IPS-NIHi7 (cell line): ENCODE results near the gene SEMA3F.

Experiments
- DNase-seq: peaks from one replicate; pipeline ENCODE4 v3.0.0; 2012; ENCODE audit warnings: mixed read lengths; ENCODE audit errors: extremely low spot score

SEMA3F gene

GRCh38 chr3:50170689-50171088 is 15.6 kb downstream of the SEMA3F start:
- DNase-seq: no peak

DNA sequence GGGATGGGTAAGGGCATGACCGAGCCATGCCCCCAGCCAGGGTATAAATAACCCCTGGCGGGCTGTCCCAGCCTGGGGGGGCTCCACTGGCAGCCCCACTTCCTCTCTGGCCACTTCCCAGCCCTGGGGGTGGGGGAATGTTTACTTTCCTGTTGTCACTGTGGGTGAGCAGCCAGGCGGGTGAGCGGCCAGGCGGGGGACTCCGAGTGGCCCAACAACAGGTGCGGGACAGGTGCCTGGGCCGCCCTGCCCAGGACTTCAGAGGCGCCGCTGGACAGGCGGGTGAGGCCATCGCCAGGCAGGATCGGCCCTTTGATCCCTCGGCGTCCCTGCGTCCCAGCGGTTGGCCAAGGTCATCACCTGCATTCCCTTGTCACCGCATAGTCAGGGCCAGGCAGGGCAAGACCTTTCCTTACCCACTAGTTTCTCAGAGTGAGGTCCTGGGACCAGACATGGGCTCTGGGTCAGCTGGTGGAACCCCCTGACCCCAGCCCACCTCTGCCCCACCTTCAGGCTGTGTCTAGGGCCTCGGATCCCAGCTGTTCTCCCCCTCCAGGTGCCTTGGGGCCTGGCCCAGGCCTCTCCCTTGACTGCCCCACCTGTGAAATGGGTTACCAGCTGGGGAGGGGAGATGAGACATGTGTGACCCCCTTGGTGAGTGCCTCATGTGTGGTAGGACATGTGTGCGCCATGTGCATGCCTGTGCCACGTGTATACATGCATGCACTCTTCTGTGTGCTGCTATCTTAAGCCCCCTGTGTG is 16.6 kb downstream of the SEMA3F start:
- no peak for DNase-seq

DNA sequence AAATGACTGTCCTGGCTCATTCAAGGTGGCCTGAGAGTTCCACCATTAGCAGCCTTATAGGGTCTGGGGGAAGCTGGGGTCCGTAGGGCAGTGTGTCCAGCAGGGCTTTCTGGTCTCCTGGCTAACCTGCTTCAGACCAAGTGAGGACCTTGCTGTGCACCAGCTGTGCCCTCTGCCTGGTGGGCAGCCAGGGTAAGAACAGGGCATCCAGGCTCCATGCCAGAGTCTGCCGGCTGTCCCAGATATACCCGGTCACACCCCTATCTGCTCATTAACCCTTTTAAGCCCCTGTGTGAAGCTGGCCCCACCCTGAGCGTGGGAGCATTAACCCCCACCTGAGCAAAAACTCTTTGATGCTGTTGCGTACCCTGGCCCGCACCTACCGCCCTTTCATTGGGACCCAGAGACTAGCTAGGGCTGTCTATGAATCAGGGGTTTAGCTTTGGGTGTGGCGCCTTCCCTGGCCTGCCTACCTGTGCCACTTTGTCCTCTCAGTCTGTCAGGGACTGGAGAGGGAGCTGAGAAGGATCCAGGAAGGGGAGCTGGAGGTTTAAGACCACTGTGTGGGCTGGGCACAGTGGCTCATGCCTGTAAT is 17.6 kb downstream of the SEMA3F start:
- no peak for DNase-seq

DNA sequence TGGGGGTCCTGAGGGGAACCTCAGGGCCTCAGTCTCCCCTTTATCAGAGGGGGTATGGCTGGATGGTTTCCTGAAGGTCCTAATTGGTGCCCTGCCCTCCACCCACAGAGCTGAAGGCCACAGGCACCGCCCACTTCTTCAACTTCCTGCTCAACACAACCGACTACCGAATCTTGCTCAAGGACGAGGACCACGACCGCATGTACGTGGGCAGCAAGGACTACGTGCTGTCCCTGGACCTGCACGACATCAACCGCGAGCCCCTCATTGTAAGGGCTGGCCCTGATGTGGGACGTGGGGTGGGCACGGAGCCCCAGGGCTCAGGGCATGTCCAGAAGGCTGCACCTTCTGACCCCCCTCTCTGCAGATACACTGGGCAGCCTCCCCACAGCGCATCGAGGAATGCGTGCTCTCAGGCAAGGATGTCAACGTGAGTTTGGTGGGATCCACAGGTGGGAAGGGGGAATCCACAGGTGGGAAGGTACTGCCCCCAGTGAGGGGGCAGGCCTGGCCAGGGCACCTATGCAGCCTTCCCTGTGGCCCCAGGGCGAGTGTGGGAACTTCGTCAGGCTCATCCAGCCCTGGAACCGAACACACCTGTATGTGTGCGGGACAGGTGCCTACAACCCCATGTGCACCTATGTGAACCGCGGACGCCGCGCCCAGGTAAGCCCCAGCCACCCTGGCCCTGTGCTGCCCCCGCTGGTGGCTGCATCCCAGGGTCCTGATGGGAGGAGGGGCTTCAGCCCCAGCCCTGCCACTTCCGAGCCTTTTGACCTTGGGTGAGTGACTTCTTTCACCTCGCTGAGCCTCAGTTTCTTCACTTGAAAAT is 18.8 kb downstream of the SEMA3F start:
- no peak for DNase-seq

DNA sequence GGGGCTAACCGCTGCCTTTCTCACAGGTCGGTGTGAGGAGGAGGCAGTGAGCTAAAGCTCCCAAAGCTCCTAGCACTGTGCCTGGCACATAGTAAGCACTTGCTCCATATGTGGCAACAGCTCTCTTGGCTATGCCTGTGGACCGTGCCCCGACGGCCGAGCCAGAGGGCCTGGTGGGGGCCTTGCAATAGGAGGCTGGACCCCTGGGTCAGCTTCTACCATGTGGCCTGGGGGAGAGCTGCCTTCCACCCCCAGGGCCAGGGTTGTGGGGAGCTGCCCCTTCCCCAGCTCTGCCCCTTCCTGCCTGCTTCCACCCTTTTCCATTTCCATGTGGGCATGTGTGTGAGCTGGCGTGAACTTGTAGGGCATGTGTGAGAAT is 19.4 kb downstream of the SEMA3F start:
- no peak for DNase-seq

DNA sequence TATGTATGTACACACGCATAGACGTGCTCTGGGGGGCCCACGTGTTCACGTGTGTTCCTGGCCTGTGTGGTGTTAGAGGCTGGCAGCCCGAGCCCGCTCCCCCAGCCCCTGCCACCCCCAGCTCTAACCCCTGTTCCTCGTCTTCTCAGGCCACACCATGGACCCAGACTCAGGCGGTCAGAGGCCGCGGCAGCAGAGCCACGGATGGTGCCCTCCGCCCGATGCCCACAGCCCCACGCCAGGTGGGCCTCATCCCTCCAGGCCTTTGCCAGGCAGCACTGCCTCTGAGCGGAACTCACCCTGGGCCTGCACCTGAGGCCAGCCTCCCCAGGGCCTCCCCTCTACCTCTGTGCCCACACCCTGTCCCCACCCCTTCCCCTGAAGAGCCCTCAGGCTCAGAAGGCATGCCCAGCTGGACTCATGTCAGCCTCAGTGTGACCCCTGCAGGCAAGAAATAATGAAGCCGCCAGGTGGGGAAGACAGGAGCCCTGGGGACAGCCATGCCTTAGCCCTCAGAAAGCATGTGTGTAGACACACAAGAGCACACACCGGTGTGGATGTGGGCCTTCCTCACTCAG is 19.9 kb downstream of the SEMA3F start:
- DNase-seq: no peak

GRCh38 chr3:50177346-50177745 is 22.2 kb downstream of the SEMA3F start:
- DNase-seq: no peak

DNA sequence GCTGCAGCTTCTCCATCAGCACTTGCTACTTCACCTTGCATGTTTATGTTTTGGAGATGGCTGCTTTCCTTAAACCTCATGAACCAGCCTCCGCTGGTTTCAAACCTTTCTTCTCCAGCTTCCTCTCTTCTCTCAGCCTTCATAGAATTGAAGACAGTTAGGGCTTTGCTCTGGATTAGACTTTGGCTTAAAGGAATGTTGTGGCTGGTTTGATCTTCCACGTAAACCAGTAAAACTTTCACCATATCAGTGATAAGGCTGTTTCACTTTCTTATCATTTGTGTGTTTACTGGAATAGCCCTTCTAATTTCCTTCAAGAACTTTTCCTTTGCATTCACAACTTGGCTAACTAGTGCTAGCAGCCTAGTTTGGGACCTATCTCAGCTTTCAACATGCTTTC is 24.6 kb downstream of the SEMA3F start:
- no peak for DNase-seq

DNA sequence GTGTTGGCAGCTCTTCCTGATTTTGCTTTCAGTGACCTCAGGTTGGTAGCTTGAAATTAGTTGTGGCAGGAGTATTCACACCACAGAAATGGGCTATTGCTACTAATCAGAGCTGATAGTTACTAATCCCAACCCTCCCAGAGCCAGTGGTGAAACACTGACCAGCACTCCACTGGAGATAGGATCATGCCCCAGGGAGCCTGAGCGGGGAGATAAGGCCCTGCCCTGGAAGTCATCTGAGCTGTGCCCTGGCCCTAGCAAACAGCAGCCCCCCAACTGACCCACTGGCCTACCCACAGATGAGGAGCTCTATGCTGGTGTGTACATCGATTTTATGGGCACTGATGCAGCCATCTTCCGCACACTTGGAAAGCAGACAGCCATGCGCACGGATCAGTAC is 26.9 kb downstream of the SEMA3F start:
- no peak for DNase-seq

GRCh38 chr3:50182533-50183099 is 27.5 kb downstream of the SEMA3F start:
- no peak for DNase-seq

DNA sequence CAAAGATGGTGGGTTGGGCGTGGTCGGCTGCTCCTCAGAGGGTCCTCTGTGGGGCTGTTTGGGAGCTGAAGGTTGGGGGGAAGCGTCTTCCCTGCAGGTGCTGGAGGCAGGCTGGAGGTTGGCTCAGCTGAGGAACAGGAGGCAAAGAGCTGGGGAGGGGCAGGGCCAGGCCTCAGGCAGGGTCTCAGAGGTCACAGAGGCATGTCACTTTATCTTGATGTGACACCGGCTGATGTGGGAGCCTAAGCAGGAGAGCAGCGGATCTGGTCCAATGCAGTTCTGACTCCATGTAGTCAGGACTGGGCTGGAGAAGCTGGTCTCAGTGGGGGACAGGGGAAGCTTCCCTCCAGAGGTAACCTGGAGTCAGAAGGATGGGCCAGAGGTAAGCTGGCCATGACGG is 28.6 kb downstream of the SEMA3F start:
- no peak for DNase-seq

- no peak for DNase-seq
These were observed 29.3 kb downstream of the SEMA3F start for GRCh38 chr3:50184242-50184978.

DNA sequence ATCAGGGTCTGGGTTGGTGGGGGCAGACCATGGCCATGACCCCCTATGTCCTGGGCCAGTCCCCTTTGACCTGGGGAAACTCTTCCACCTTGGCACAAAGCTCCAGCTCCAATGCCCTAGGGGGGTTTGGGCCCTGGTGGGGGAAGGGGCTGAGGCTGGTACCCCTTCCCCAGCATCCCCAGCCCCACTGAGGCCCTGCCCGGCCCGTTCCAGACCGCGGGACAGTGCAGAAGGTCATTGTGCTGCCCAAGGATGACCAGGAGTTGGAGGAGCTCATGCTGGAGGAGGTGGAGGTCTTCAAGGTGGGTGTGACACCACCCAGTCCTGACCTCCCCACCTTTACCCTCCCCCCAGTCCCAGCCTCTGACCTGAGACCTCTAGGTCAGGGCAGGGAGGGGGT is 30.1 kb downstream of the SEMA3F start:
- DNase-seq: no peak

GRCh38 chr3:50186096-50186495 is 31.0 kb downstream of the SEMA3F start:
- no peak for DNase-seq

GRCh38 chr3:50187750-50188149 is 32.6 kb downstream of the SEMA3F start:
- DNase-seq: no peak

DNA sequence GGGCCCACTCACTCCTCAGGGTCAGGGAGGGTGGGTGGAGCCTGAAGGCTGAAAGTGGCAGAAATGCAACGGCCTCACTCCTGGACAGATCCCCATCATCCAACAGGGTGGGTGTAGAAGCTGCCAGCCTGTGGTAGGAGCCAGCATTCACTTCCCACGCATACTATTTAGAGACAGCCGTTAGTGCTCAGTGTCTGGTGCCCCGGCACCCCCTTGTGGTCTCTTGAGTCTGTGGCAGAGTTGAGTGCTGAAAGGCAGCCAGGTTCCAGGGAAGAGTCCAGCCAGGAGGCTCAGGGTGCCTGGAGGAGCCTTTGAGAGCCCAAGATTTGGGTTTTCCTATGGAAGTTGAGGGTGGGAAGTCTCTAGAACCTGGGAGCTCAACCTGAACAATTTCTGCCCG is 34.1 kb downstream of the SEMA3F start:
- DNase-seq: peak; percentile 86

DNA sequence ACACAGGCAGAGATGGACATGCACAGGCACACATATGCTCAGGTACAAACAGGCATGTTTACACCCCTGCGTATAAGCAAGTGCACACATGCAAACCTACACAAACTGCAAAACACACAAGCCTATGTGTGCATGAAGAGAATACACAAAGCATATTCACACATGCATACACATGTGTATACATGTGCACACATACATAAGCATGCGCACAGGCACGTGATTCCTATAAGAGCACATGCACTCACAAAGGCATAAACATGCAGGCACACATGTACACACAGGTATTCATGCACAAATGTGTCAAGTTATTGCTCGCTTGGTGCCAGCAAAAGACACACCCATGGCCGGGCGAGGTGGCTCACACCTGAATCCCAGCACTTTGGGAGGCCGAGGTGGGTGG is 34.9 kb downstream of the SEMA3F start:
- DNase-seq: no peak

GRCh38 chr3:50190936-50191660 is 36.0 kb downstream of the SEMA3F start, which contains the start of gene GNAT1:
Gene GNAT1 (plus strand): TSS chr3:50191610. CDS start chr3:50191726, 116 bp downstream.
- no peak for DNase-seq

GRCh38 chr3:50192124-50192523 is 37.0 kb downstream of the SEMA3F start:
- no peak for DNase-seq

GRCh38 chr3:50192689-50193141 is 37.6 kb downstream of the SEMA3F start:
- peak; percentile 80 for DNase-seq

DNA sequence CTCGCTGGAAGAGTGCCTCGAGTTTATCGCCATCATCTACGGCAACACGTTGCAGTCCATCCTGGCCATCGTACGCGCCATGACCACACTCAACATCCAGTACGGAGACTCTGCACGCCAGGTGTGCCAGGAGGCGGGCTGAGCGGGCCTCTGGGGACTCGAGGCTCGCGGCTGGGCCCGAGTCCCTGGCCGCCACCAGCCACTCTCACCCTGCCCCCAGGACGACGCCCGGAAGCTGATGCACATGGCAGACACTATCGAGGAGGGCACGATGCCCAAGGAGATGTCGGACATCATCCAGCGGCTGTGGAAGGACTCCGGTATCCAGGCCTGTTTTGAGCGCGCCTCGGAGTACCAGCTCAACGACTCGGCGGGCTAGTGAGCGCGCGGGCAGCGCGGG is 38.2 kb downstream of the SEMA3F start:
- no peak for DNase-seq
